VCaP (cell line): ENCODE measurements around the gene RET.

ENCODE experiments used
- H3K27ac ChIP-seq: fragments of 450-650 bp; 2 replicates; pipeline ENCODE4 v1.5.1; 2017
- TF ChIP-seq, protein P1 (sequence below): fragments of 450-650 bp; conservative IDR thresholded peaks from 2 replicates; pipeline ENCODE4 v1.5.1; 2017; ENCODE audit warnings: mild to moderate bottlenecking, moderate library complexity

The RET gene

DNA sequence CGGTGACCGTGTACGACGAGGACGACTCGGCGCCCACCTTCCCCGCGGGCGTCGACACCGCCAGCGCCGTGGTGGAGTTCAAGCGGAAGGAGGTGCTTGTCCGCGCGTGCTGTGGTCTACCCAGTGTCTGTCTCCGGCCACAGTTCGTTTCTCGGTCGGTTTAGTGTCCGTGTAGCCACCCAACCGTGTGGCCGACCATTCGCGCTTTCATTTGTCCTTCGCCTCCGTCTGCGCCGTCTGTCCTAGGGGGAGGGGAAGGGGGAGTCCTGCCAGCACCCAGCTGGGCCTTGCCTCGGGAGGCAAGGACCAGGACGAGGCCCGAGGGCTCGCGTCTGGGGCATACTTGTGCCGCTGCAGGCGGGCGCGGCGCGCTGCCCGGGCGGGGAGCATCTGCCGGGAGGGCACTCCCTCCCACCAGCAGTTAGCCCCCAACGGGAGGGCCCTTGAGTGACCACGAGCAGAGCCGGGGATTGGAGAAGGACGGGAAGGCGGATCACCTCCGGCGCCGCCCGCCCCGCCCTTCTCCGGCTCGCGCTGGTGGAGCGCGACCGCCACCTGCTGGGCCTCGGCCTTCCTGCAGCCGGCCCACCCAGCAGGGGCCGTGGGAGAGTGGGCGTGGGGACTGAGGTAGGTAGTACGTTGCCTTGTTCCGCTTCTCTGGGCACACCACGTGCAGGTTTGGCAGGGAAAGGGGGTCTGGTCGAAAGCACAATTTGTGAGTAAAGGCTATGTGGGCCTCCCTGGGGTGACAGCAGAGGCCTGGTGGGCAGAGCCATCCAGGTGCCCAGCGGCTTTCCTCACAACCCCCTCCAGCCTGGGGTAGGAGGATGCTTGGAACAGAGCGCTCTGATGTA, 28.5 kb downstream of the RET start:
- H3K27ac ChIP-seq, result peak overlapping the region; percentile 44; the same call in 1 of the 2 replicates
- TF ChIP-seq, protein P1, sequence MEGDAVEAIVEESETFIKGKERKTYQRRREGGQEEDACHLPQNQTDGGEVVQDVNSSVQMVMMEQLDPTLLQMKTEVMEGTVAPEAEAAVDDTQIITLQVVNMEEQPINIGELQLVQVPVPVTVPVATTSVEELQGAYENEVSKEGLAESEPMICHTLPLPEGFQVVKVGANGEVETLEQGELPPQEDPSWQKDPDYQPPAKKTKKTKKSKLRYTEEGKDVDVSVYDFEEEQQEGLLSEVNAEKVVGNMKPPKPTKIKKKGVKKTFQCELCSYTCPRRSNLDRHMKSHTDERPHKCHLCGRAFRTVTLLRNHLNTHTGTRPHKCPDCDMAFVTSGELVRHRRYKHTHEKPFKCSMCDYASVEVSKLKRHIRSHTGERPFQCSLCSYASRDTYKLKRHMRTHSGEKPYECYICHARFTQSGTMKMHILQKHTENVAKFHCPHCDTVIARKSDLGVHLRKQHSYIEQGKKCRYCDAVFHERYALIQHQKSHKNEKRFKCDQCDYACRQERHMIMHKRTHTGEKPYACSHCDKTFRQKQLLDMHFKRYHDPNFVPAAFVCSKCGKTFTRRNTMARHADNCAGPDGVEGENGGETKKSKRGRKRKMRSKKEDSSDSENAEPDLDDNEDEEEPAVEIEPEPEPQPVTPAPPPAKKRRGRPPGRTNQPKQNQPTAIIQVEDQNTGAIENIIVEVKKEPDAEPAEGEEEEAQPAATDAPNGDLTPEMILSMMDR, result peak; percentile 99

DNA sequence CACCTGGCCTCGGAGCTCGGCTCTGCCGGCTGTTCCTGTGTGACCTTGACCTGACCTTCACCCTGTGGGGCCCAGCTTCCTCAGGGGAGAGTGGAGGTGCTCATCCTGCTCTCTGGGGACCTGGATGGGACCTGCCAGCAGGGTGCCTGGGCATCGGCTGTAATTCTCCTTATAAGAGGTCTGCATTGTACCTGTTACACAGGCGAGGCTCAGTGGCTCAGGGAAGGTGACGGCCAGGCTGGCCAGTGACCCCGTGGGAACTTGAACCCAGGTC, 29.0 kb downstream of the RET start:
- no peak overlapping the region for H3K27ac ChIP-seq
- TF ChIP-seq, protein P1, result no peak

DNA sequence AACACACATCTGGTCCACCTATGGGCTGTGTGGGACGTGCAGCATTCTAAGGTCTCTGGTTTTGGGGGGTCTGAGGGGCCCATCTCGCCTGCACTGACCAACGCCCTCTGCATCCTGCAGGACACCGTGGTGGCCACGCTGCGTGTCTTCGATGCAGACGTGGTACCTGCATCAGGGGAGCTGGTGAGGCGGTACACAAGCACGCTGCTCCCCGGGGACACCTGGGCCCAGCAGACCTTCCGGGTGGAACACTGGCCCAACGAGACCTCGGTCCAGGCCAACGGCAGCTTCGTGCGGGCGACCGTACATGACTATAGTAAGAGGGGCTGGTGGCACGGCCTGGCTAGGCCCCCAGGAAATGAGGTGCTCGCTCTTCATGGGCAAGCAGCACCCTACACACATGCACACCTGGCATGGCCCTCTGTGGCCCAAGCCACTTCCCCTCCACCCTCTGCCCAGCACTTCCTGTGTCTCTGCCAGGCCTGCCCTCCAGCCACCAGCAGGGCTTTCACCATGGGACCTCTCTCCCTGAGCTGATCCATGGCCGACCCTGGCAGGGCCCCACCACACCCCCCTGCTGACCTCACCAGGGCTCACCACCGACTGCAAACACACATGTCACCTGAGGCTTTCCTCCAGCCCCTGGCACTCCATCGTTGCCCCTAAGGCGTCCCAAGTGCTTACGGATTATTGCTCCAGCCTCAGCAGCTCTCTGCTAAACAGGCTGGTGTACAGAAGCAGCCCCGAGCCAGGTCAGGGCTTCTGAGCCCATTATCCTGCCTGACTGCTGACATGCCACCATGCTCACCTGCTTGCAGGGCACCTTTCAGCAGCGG, 29.6 kb downstream of the RET start:
- H3K27ac ChIP-seq, result no peak overlapping the region
- TF ChIP-seq, protein P1, result no peak

DNA sequence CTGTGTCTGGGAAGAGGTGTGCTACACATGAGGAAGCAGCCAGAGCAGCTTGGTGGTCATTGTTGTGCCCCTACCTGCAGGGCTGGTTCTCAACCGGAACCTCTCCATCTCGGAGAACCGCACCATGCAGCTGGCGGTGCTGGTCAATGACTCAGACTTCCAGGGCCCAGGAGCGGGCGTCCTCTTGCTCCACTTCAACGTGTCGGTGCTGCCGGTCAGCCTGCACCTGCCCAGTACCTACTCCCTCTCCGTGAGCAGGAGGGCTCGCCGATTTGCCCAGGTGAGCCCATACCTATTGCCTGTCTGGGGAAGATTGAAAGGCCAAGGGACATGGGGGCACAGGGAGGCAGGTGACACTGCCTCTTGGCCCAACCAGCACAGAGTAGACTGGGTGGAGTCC, 32.1 kb downstream of the RET start:
- TF ChIP-seq, protein P1, result no peak
- no peak overlapping the region for H3K27ac ChIP-seq

DNA sequence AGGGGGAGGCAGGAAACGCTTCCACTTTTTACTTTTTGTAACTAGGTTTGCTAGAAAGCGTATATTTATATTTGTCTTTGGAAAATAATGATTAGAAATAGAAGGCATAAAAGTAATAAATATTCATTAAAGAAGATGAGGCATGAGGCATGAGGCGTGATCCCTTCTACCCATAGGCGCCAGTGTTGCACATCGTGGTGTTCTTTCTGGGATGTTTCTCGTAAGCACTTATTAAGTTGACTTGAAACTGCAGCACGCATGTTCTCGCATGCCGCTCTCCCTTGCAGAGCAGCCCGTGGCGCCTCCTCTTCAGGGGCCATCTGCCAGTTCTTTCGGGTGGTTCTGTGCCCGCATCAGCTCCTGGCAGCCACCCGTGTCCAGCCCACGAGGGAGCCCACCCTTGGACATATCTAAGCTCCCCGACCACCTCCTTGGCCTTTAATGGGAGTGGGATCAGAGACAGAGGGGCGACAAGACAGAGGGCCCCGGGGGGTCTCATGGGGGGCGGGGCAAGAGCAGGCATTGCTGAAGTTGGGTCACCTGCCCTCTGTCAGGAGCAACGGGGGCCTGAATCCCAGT, 32.9 kb downstream of the RET start:
- H3K27ac ChIP-seq, result no peak overlapping the region
- TF ChIP-seq, protein P1, result no peak

DNA sequence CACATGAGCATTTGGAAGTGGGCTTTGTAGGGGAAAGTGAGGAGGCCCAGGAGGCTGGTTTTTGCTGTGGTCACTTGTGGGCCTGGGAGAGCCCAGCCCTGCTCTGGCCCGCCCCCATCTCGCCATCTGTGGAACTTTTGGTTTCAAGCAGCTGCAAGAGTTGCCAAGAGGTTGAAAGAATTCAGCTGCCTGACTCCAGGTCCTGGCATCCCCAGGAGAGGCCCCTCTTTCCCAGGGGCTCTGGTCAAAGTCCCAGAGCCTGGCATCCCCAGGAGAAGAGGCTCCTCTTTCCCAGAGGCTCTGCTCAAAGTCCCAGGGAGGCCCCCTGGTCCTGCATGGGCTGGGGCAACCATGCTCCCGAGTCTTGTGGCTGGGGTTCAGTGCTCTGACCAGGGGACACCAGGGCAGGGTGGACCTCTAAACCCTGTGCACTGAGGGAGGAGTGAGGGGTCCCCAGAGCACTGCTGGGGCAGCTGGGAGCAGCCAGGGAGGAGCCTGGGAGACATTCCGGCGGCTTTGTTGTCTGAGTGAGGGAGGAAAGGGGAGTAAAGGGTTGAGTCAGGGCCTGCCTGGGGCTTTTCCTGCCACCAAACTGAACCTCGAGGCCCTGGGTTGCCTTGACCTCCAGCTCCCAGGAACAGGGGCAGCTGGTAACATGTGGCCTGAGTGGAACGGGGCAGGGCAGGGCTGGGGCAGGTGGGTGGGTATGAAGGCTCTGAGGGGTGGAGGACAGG, 33.6 kb downstream of the RET start:
- H3K27ac ChIP-seq, result no peak overlapping the region
- TF ChIP-seq, protein P1, result no peak

DNA sequence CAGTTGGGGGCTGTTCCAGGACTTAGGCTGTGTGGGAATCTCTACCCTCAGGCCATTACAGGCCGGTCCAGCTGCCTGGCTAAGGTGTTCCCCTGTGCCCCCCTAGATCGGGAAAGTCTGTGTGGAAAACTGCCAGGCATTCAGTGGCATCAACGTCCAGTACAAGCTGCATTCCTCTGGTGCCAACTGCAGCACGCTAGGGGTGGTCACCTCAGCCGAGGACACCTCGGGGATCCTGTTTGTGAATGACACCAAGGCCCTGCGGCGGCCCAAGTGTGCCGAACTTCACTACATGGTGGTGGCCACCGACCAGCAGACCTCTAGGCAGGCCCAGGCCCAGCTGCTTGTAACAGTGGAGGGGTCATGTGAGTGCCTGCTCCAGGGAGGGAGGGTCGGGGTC, 34.2 kb downstream of the RET start:
- TF ChIP-seq, protein P1, result no peak
- H3K27ac ChIP-seq, result no peak overlapping the region
